HG03520 (cell line): ENCODE data around the gene SMC1B.
"Not testable (repeated sequence)": the region's sequence is repeated elsewhere in the genome, so short reads cannot be mapped to it uniquely, and the experiment has no call there.

Source experiments
- ATAC-seq: cut with Tn5 transposase; IDR thresholded peaks from one replicate; pipeline ENCODE4 v1.9.1; 2021; ENCODE audit warnings: mild to moderate bottlenecking, moderate library complexity; ENCODE audit not compliant: unreplicated experiment

Gene SMC1B

DNA sequence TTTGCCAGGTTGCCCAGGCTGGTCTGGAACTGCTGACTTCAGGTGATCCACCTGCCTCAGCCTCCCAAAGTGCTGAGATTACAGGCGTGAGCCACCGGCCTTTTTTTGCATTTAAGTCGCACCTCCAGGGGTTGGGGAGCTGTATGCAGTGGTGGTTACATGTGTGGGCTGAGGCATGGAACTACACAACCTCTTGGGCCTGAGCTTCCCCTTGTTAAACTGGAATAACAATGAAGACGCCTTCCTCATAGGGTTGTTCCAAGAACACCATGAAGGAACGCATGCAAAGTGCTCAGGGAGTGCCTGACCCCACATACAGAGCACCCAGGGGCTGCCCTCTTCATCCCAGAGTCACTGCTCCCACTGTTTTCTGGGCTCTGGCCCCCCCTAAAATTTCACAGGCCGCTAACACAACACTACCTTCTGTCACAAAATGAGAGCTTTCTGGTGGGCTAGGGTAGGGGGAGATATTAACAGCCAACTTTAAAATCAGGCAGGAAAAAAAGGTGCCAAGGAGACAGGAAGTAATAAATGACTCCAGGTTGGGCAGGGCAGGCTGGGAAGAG is 104.9 kb downstream of the SMC1B start:
- ATAC-seq, result no peak

DNA sequence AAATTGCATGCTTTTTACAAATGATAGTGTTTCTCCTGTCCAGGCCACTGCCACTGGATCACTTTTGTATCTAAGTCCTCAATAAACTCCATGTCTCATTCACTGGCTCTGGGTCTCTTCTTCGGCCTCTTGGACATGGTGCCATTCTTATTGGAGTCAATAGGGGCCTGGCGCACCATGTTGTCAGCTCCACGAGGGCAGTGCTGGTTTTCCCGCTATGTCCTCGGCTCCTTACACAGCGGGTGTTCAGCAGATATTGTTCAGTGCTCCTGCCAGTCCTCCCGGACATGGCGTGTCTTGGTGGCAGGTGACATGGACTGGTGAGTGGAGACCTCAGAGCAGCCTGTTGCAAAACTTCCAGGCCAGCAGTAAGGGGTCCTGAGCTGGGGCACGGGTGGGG is 107.3 kb downstream of the SMC1B start:
- ATAC-seq, result no peak

DNA sequence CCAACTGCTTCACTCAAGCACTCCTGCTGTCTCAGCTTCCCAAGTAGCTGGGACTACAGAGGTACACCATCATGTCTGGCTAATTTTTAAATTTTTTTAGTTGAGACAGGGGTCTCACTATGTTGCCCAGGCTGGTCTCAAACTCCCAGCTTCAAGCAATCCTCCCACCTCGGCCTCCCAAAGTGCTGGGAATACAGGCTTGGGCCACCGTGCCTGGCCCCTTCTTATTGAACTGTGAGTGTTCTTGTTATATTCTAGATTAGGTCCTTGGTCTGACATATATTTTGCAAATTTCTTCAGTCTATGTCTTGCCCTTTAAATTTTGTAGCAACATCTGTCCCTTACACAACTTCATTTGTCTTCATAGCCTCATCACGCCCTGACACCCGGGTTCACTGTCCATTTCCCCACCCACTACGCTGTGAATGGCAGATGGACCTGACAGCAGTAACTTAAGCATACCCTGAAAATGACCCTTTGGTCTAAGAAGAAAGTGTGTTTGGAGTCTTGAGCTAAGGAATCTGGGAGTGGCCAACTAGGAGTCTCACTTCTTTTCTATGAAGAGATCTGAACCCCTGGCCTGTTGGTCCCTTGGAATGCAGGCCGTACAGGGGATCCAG is 107.8 kb downstream of the SMC1B start:
- no peak for ATAC-seq

DNA sequence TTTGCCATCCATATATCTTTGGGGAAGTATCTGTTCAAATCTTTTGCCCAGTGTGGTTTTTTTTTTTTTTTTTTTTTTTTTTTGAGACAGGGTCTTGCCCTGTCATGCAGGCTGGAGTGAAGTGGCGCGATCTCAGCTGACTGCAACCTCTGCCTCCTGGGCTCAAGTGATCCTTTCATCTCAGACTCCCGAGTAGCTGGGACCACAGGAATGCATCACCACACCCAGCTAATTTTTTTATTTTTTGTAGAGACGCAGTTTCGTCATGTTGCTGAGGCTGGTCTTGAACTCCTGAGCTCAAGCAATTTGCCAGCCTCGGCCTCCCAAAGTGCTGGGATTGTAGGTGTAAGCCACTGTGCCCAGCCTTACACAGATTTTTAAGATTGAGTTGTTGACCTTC is 108.4 kb downstream of the SMC1B start:
- no peak for ATAC-seq

DNA sequence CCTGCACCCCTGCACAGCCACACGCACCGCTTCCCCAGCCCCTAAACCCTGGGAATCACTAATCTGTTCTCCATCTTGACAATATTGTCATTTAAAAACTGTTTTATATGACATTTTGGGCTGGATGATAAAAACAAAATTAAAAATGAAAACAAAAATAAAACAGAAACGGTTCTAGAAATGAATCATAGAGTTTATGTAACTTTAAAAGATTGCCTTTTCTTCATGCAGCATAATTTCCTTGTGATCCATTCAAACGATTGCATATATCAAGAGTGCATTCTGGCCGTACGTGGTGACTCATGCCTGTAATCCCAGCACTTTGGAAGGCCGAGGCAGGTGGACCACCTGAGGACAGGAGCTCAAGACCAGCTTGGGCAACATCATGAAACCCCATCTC is 110.2 kb downstream of the SMC1B start:
- ATAC-seq, result no peak

DNA sequence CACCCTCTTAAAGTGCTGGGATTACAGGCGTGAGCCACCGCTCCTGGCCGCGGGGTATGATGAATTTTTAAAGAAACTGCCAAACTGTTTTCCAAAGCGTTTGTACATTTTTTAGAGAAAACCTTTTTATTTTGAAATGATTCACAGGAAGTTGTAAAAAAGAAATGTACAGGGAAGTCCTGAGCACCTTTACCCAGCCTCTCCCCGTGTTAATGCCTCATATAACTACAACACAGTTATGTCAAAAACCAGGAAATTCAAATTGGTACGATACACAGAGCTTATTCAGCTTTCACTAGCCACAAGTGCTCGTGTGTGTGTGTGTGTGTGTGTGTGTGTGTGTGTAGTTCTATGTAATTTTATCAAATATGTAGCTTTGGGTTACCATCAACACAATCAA is 110.6 kb downstream of the SMC1B start:
- no peak for ATAC-seq

GRCh38 chr22:45298934-45299505 is 114.4 kb downstream of the SMC1B start:
- no peak for ATAC-seq

DNA sequence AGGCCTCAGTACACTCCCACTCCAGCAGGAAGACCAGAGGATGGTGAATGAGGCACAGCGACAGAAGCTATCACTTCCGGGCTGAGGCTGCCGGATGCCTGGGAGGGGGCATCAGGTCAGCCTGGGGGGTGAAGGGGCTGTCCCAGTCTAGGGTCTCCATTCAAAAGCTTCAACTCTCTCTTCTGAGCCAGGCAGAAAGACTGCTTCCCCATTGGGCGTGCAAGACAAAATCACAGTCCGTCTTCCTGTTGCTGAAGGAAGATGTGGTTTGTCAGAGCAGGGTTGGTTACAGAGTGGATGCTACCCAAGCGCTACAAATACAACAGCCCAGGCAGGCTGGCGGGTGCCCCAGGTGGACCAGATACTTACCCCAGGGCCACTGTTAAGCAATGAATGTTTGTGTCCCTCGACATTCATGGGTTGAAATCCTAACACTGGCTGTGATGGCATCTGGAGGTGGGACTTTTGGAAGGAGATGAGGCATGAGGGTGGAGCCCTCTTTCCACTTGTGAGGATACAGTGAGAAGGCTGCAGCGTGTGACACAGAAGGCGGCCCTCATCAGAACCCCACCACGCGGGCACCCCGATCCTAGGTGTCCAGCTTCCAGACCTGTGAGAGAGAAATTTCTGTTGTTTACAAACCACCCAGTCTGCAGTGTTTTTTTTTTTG is 116.6 kb downstream of the SMC1B start:
- no peak for ATAC-seq

- no peak for ATAC-seq
These were observed 117.9 kb downstream of the SMC1B start for GRCh38 chr22:45295492-45295891.

- ATAC-seq, result not testable (repeated sequence)
These were observed 118.4 kb downstream of the SMC1B start for GRCh38 chr22:45295004-45295403.
